SH-SY5Y (cell line): ENCODE measurements around the gene DNAJC17.

ENCODE experiments used
- GATA2 ChIP-seq: IDR thresholded peaks from 2 replicates; pipeline ENCODE4 v1.6.1; 2011; ENCODE audit warnings: mild to moderate bottlenecking, low read depth, low read length
- GATA3 ChIP-seq: IDR thresholded peaks from 2 replicates; pipeline ENCODE4 v1.6.1; 2011; ENCODE audit warnings: low read depth, mild to moderate bottlenecking, low read length, moderate library complexity

DNA sequence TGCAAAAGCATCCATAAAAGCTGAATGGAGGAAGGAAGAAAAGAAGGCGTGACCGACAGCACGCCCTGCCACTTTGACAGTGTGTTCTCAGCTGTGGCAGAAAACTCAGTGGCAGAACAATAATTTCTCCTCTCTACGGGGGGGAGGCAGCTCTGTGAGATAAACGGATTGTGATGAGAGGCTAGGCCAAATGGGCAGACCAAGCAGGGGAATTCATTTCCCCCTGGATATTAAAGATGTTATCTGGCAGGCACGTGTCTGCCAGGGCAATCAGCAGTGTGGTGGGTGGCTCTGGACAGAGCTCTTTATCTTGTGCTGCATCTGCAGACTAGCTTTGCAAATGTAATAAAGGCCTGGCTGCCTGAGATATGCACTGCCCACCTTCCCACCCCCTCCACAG is 50.3 kb downstream of the DNAJC17 start:
- TF ChIP-seq GATA3, result peak; percentile 97
- peak; percentile 100 for TF ChIP-seq GATA2
